ENCODE data around the gene BET1L.

DNA sequence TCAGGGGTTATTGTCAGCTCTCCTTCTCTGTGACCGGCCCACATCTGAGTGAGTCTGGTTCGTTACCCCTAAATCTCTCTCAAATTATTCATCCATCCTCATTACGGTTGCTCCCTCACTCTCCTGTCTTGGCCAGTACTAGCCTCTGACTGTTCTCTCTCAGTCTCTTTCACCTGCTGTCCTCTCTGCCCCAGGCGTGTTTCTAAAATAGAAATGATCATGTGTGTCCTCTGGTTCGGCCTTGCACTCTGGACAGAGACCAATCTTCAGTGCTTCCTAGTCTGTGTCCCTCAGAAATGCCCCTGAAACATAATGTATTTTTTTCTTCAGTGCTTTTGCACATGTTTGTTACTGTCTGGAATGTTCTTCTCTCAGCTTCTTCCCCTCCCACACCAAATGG, 34.4 kb upstream of the BET1L start:
- TF ChIP-seq, protein P1, sequence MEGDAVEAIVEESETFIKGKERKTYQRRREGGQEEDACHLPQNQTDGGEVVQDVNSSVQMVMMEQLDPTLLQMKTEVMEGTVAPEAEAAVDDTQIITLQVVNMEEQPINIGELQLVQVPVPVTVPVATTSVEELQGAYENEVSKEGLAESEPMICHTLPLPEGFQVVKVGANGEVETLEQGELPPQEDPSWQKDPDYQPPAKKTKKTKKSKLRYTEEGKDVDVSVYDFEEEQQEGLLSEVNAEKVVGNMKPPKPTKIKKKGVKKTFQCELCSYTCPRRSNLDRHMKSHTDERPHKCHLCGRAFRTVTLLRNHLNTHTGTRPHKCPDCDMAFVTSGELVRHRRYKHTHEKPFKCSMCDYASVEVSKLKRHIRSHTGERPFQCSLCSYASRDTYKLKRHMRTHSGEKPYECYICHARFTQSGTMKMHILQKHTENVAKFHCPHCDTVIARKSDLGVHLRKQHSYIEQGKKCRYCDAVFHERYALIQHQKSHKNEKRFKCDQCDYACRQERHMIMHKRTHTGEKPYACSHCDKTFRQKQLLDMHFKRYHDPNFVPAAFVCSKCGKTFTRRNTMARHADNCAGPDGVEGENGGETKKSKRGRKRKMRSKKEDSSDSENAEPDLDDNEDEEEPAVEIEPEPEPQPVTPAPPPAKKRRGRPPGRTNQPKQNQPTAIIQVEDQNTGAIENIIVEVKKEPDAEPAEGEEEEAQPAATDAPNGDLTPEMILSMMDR (IDR thresholded peaks at IDR 0.05), result no peak
- no peak for TF ChIP-seq POLR2AphosphoS5 (IDR thresholded peaks at IDR 0.05)
- TF ChIP-seq POLR2A (IDR thresholded peaks at IDR 0.05), result no peak

Data from prostate gland (tissue), 2 donors.